Thoracic aorta (tissue), 2 donors: ENCODE data around the gene RHBDL2. TPM values are rescaled to one million over a fixed set of nuclear protein-coding genes. Genes with fewer than 3 reads are reported as not detected.
"Not testable (repeated sequence)": the region's sequence is repeated elsewhere in the genome, so short reads cannot be mapped to it uniquely, and the experiment has no call there.

ENCODE experiments used
- ATAC-seq: fragments of 150-250 bp; one replicate; pipeline ENCODE4 v1.8.0; 2017; ENCODE audit warnings: low read depth; ENCODE audit not compliant: insufficient number of reproducible peaks, low FRiP score
- DNase-seq: peaks from one replicate; pipeline ENCODE4 v3.0.0-alpha.2; 2020; ENCODE audit warnings: low spot score
- H3K27ac ChIP-seq, 2 donors: fragments of 200-600 bp; sonication (generic); 1 replicate in 1 of 2; 2 replicates in 1 of 2; pipeline ENCODE4 v1.5.1; 2016; ENCODE audit warnings: mild to moderate bottlenecking in 2 of 2, moderate library complexity in 2 of 2
- H3K27me3 ChIP-seq: fragments of 200-600 bp; sonication (generic); replicated peaks from 2 replicates; pipeline ENCODE4 v1.6.0; 2016; ENCODE audit warnings: mild to moderate bottlenecking; ENCODE audit not compliant: insufficient read depth
- H3K36me3 ChIP-seq: fragments of 200-600 bp; sonication (generic); one replicate; pipeline ENCODE4 v1.5.1; 2016
- H3K4me1 ChIP-seq, 2 donors: fragments of 200-600 bp; sonication (generic); 1 replicate in 1 of 2; 2 replicates in 1 of 2; pipeline versions ENCODE4 v1.5.1 to v1.6.0; 2016; ENCODE audit warnings: low read depth in 2 of 2, mild to moderate bottlenecking in 1 of 2; ENCODE audit not compliant: control insufficient read depth in 1 of 2
- H3K4me3 ChIP-seq: fragments of 200-600 bp; sonication (generic); 2 replicates; pipeline ENCODE4 v1.5.1; 2016; ENCODE audit warnings: mild to moderate bottlenecking
- H3K9me3 ChIP-seq: fragments of 200-600 bp; sonication (generic); 2 replicates; pipeline ENCODE4 v1.5.1; 2016
- CTCF ChIP-seq: fragments of 200-600 bp; sonication (generic); IDR thresholded peaks from one replicate; pipeline ENCODE4 v1.5.1; 2019; ENCODE audit warnings: antibody characterized with exemption
- total RNA-seq, 2 donors: library from RNA; depleted of rRNA; stranded (reverse); fragments of >200 nt; gene quantifications; one replicate each; pipeline versions ENCODE4 v1.1.0 to v1.2.3, GENCODE V29; 2016

The RHBDL2 gene
- under 1 TPM in 1 of 2 donors, not detected in 1; 0.85 TPM for total RNA-seq

GRCh38 chr1:38941527-38942019 lies at the start of gene RHBDL2:
Gene RHBDL2 (minus strand): TSS chr1:38941830. CDS start chr1:38919212, 22,618 bp downstream.
- Histone ChIP-seq H3K27ac (no peak within 1 kb of the TSS), H3K4me1 (peaks cover 3 to 12% of the 10 kb centered on the region in 2 donors), H3K9me3 (no peaks in the 10 kb centered on the region), H3K36me3 (no peaks in the 10 kb centered on the region), H3K27me3 (no peaks in the 10 kb centered on the region), H3K4me3 (peak within 1 kb of the TSS; percentile 61)
- DNase-seq (no peak), ATAC-seq (no peak)
- no peak for TF ChIP-seq CTCF

- TF ChIP-seq CTCF = peak; percentile 32
- H3K36me3 ChIP-seq = no peaks in the 10 kb centered on the region
- H3K4me1 ChIP-seq = peaks cover 18 to 20% of the 10 kb centered on the region in 2 donors
- H3K27me3 ChIP-seq = no peaks in the 10 kb centered on the region
- ATAC-seq (peak; percentile 98), DNase-seq (peak; percentile 92)
- peak within 1 kb of the TSS; percentile 100 for H3K4me3 ChIP-seq
- no peaks in the 10 kb centered on the region for H3K9me3 ChIP-seq
- peak within 1 kb of the TSS; percentile 93 to 95 for H3K27ac ChIP-seq
Observed at GRCh38 chr1:38990738-38991637, 49.4 kb upstream of the RHBDL2 start, which contains the start of gene AKIRIN1. Gene AKIRIN1 (plus strand): TSS chr1:38991276. CDS start chr1:38991381, 105 bp downstream.

- TF ChIP-seq CTCF = no peak
- Histone ChIP-seq H3K27ac (peak overlapping the region; percentile 79 to 95), H3K9me3 (no peaks in the 10 kb centered on the region), H3K36me3 (no peaks in the 10 kb centered on the region), H3K4me1 (peaks cover 18 to 20% of the 10 kb centered on the region in 2 donors), H3K4me3 (peak overlapping the region; percentile 100), H3K27me3 (no peaks in the 10 kb centered on the region)
- no peak for DNase-seq
- no peak for ATAC-seq
Observed at GRCh38 chr1:38990386-38990737, 48.7 kb upstream of the RHBDL2 start.

GRCh38 chr1:38989979-38990378 lies 48.3 kb upstream of the RHBDL2 start:
- TF ChIP-seq CTCF = no peak
- peak overlapping the region in 1 of 2 donors; percentile 95 for H3K27ac ChIP-seq
- no peaks in the 10 kb centered on the region for H3K36me3 ChIP-seq
- peak overlapping the region; percentile 100 for H3K4me3 ChIP-seq
- no peak for DNase-seq
- H3K4me1 ChIP-seq = peaks cover 18 to 20% of the 10 kb centered on the region in 2 donors
- no peaks in the 10 kb centered on the region for H3K9me3 ChIP-seq
- no peaks in the 10 kb centered on the region for H3K27me3 ChIP-seq
- no peak for ATAC-seq

GRCh38 chr1:38979380-38979779 lies 37.8 kb upstream of the RHBDL2 start:
- DNase-seq, H3K9me3 ChIP-seq, H3K27me3 ChIP-seq, H3K27ac ChIP-seq, ATAC-seq, H3K36me3 ChIP-seq, H3K4me1 ChIP-seq, H3K4me3 ChIP-seq: not testable (repeated sequence)

- DNase-seq, H3K36me3 ChIP-seq, H3K27ac ChIP-seq, ATAC-seq, H3K27me3 ChIP-seq, H3K4me3 ChIP-seq, H3K4me1 ChIP-seq, H3K9me3 ChIP-seq: not testable (repeated sequence)
Observed at GRCh38 chr1:38978245-38978542, 36.6 kb upstream of the RHBDL2 start.

GRCh38 chr1:38977399-38978244 lies 36.0 kb upstream of the RHBDL2 start:
- DNase-seq, H3K4me1 ChIP-seq, H3K9me3 ChIP-seq, ATAC-seq, H3K27ac ChIP-seq, H3K36me3 ChIP-seq, H3K27me3 ChIP-seq, H3K4me3 ChIP-seq: not testable (repeated sequence)
